ENCODE data around the gene TVP23B.
"Not testable (repeated sequence)": the region's sequence is repeated elsewhere in the genome, so short reads cannot be mapped to it uniquely, and the experiment has no call there.

TVP23B gene

GRCh38 chr17:18786890-18787289, 5.9 kb downstream of the TVP23B start:
- DNase-seq (ENCODE audit: low read depth in 1 of 2, low spot score in 1 of 2): not testable (repeated sequence)

GRCh38 chr17:18791402-18791801, 10.4 kb downstream of the TVP23B start:
- not testable (repeated sequence) for DNase-seq (ENCODE audit: low read depth in 1 of 2, low spot score in 1 of 2)

- not testable (repeated sequence) for DNase-seq (ENCODE audit: low read depth in 1 of 2, low spot score in 1 of 2)
These were observed 13.9 kb downstream of the TVP23B start for GRCh38 chr17:18794841-18795240.

- DNase-seq (ENCODE audit: low read depth in 1 of 2, low spot score in 1 of 2): not testable (repeated sequence)
These were observed 15.9 kb downstream of the TVP23B start for GRCh38 chr17:18796887-18797286.

GRCh38 chr17:18803458-18804245, 22.7 kb downstream of the TVP23B start:
- not testable (repeated sequence) for DNase-seq (ENCODE audit: low read depth in 1 of 2, low spot score in 1 of 2)

GRCh38 chr17:18815924-18816323, 34.9 kb downstream of the TVP23B start:
- not testable (repeated sequence) for DNase-seq (ENCODE audit: low read depth in 1 of 2, low spot score in 1 of 2)

GRCh38 chr17:18816489-18817371, 35.7 kb downstream of the TVP23B start:
- peak in 1 of 2 donors; percentile 1 for DNase-seq (ENCODE audit: low read depth in 1 of 2, low spot score in 1 of 2)

GRCh38 chr17:18821430-18821829, 40.4 kb downstream of the TVP23B start:
- DNase-seq (ENCODE audit: low read depth in 1 of 2, low spot score in 1 of 2): not testable (repeated sequence)

GRCh38 chr17:18827613-18828012, 46.6 kb downstream of the TVP23B start:
- not testable (repeated sequence) for DNase-seq (ENCODE audit: low read depth in 1 of 2, low spot score in 1 of 2)

- no peak for DNase-seq (ENCODE audit: low read depth in 1 of 2, low spot score in 1 of 2)
These were observed 67.5 kb downstream of the TVP23B start for GRCh38 chr17:18848501-18848900.

GRCh38 chr17:18850679-18851078, 69.7 kb downstream of the TVP23B start:
- no peak for DNase-seq (ENCODE audit: low read depth in 1 of 2, low spot score in 1 of 2)

GRCh38 chr17:18851201-18851600, 70.2 kb downstream of the TVP23B start:
- no peak for DNase-seq (ENCODE audit: low read depth in 1 of 2, low spot score in 1 of 2)

GRCh38 chr17:18854956-18855355, 74.0 kb downstream of the TVP23B start:
- no peak for DNase-seq (ENCODE audit: low read depth in 1 of 2, low spot score in 1 of 2)

- peak; percentile 67 to 79 for DNase-seq (ENCODE audit: low read depth in 1 of 2, low spot score in 1 of 2)
These were observed 75.0 kb downstream of the TVP23B start for GRCh38 chr17:18855831-18856569.
